Tibial nerve (tissue), 4 donors: Measurements from ENCODE around the gene CDH24.
A peak's percentile ranks its signal among the peaks of the same experiment; 100 is the strongest.

Experiments
- CTCF ChIP-seq, 5 experiments: fragments of 200-600 bp in 3 of 5; fragments of 450-650 bp in 2 of 5; sonication (generic) in 3 of 5; IDR thresholded peaks; one replicate each; pipeline ENCODE4 v1.5.1; 2016 to 2019; ENCODE audit warnings: antibody characterized with exemption in 5 of 5, mild to moderate bottlenecking in 3 of 5, moderate library complexity in 2 of 5
- EP300 ChIP-seq, 2 donors: sonication (generic); formaldehyde crosslinking; IDR thresholded peaks; one replicate each; pipeline ENCODE4 v1.6.1; 2017; ENCODE audit warnings: antibody characterized with exemption in 2 of 2, mild to moderate bottlenecking in 1 of 2
- POLR2A ChIP-seq, 2 donors: fragments of 450-650 bp; IDR thresholded peaks; one replicate each; pipeline ENCODE4 v1.6.1; 2017; ENCODE audit warnings: antibody characterized with exemption in 2 of 2, mild to moderate bottlenecking in 2 of 2, moderate library complexity in 2 of 2

GRCh38 chr14:23068789-23069412 is 11.6 kb upstream of the CDH24 start:
- TF ChIP-seq CTCF (IDR thresholded peaks at IDR 0.05) (peak; percentile 93 to 97 (median 95)), POLR2A (IDR thresholded peaks at IDR 0.05) (no peak), EP300 (IDR thresholded peaks at IDR 0.05) (no peak)
